ENCODE data around the gene CAPZA1.

DNA sequence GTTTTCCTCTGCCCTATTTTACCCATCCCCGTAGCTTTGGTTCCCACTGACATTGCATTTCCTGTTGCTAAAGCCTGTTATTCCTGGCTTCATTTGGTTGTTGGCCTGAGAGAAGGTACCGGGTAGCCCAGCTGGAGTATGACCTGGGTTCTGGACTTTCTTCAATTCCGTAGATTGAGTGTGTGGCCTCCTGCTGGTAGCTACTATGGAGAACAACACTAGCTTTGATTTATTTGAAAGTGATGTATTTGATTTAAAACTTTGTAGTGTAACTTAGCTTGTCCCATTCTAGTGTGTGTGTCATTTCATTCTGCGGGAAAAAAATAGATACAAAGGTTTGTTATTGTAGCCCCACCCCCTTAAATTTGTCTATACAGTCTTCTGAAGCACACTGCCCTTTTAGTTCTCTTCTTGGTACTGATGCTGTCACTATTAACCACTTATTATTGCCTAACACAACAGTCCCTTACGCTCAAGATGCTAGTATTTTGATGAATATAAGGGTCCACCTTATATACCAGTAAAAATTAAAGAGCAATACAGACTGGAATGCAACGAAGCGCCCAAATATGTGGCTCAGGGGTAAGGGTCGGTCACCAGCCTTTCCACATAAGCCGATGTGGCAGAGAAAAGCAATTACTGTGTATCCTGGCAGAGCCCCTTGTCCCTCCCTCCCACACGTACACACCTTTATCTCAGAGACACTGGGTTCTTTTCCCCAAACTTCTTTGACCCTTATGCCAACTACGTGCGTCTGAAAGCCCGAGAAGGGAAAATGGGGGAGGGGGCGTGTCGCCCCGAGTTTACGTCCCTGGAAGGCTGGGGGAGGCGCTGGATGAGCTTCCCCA, 54.2 kb downstream of the CAPZA1 start:
- TF ChIP-seq, protein P1, sequence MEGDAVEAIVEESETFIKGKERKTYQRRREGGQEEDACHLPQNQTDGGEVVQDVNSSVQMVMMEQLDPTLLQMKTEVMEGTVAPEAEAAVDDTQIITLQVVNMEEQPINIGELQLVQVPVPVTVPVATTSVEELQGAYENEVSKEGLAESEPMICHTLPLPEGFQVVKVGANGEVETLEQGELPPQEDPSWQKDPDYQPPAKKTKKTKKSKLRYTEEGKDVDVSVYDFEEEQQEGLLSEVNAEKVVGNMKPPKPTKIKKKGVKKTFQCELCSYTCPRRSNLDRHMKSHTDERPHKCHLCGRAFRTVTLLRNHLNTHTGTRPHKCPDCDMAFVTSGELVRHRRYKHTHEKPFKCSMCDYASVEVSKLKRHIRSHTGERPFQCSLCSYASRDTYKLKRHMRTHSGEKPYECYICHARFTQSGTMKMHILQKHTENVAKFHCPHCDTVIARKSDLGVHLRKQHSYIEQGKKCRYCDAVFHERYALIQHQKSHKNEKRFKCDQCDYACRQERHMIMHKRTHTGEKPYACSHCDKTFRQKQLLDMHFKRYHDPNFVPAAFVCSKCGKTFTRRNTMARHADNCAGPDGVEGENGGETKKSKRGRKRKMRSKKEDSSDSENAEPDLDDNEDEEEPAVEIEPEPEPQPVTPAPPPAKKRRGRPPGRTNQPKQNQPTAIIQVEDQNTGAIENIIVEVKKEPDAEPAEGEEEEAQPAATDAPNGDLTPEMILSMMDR (IDR thresholded peaks at IDR 0.05): peak in 5 of 6 experiments; percentile 28 to 65 (median 62)
- peak in 1 of 2 donors; percentile 13 for TF ChIP-seq POLR2A (IDR thresholded peaks at IDR 0.05)

Measured in Peyer's patch (tissue), 4 donors.